K562 (cell line): ENCODE results near the gene LCE1E. TPM values are rescaled to one million over a fixed set of nuclear protein-coding genes. Genes with fewer than 3 reads are reported as not detected.

Experiments used
- ATAC-seq: fragments of 200-7000 bp; cut with Tn5 transposase; 3 replicates; pipeline ENCODE4 v1.9.1; 2020; ENCODE audit warnings: moderate library complexity
- BruUV-seq: library from RNA; stranded (reverse); fragments of 400-500 nt; replicated peaks from 2 replicates; lab custom pipeline; 2021; lab: Mats Ljungman, UMichigan
- CTCF ChIA-PET: fragments of 300-600 bp; formaldehyde crosslinking; extraction: SDS; loops from one replicate; lab custom pipeline; 2021; ENCODE audit warnings: low intra/inter-chr PET ratio; lab: Yijun Ruan, JAX
- POLR2A ChIA-PET: fragments of 300-600, 350-650 bp; sonication (Branson Sonifier 250); formaldehyde crosslinking; extraction: SDS; loops from one replicate; lab custom pipeline; 2021; ENCODE audit warnings: antibody characterized with exemption, inconsistent platforms; lab: Yijun Ruan, JAX
- DNase-seq, 4 experiments: peaks; one replicate each; pipeline versions ENCODE4 v3.0.0 to v3.0.0-alpha.2; 2011 to 2018; ENCODE audit warnings: low spot score in 3 of 4, mixed read lengths in 3 of 4; ENCODE audit errors: extremely low read depth in 1 of 4
- FAIRE-seq: peaks from 2 replicates; lab custom pipeline; 2011; peaks lifted over from hg19 to GRCh38; lab: Jason Lieb, UNC
- H2AFZ ChIP-seq: 2 replicates; pipeline ENCODE4 v1.6.0; 2011; ENCODE audit warnings: low read depth, low read length, control low read depth, inconsistent platforms
- H3K27ac ChIP-seq: fragments of 200-600 bp; 3 replicates; pipeline ENCODE4 v1.8.0; 2011; ENCODE audit warnings: low read depth, mild to moderate bottlenecking, control low read depth, inconsistent platforms, low read length, moderate library complexity, mixed read lengths; ENCODE audit errors: extremely low read depth
- H3K27me3 ChIP-seq, 2 experiments: fragments of 300-600 bp in 1 of 2; 2 replicates in 1 of 2; 3 replicates in 1 of 2; pipeline versions ENCODE4 v1.6.0 to v1.8.0; 2011; ENCODE audit warnings: inconsistent platforms in 2 of 2, low read length in 2 of 2, mild to moderate bottlenecking in 1 of 2, mixed read lengths in 1 of 2, moderate library complexity in 1 of 2; ENCODE audit not compliant: control insufficient read depth in 2 of 2, insufficient read depth in 2 of 2
- H3K36me3 ChIP-seq: fragments of 300-600 bp; 3 replicates; pipeline ENCODE4 v1.8.0; 2011; ENCODE audit warnings: mild to moderate bottlenecking, low read length, inconsistent platforms; ENCODE audit not compliant: control insufficient read depth, insufficient read depth
- H3K4me1 ChIP-seq, 2 experiments: fragments of 200-600 bp in 1 of 2; replicated peaks in 1 of 2; 2 replicates in 1 of 2; 3 replicates in 1 of 2; pipeline versions ENCODE4 v1.5.1 to v1.8.0; 2011; ENCODE audit warnings: inconsistent platforms in 2 of 2, low read length in 2 of 2, mild to moderate bottlenecking in 1 of 2, mixed read lengths in 1 of 2, moderate library complexity in 1 of 2; ENCODE audit not compliant: control insufficient read depth in 2 of 2, insufficient read depth in 2 of 2
- H3K4me2 ChIP-seq: 2 replicates; pipeline ENCODE4 v1.6.1; 2011; ENCODE audit warnings: low read length, control low read depth, inconsistent platforms, mixed read lengths; ENCODE audit not compliant: insufficient read depth
- H3K4me3 ChIP-seq: fragments of 200-600 bp; sonication (generic), shearing (Covaris generic); 2 replicates; pipeline ENCODE4 v1.5.1; 2016; ENCODE audit warnings: control low read depth, inconsistent platforms
- H3K79me2 ChIP-seq: fragments of 200-600 bp; 3 replicates; pipeline ENCODE4 v1.8.0; 2011; ENCODE audit warnings: low read length, inconsistent platforms; ENCODE audit not compliant: control insufficient read depth, insufficient read depth
- H3K9ac ChIP-seq, 2 experiments: 2 replicates each; pipeline versions ENCODE4 v1.6.0 to v1.6.1; 2011; ENCODE audit warnings: low read depth in 2 of 2, low read length in 2 of 2, control low read depth in 1 of 2, inconsistent platforms in 1 of 2, mild to moderate bottlenecking in 1 of 2, mixed read lengths in 1 of 2; ENCODE audit not compliant: insufficient read depth in 1 of 2
- H3K9me1 ChIP-seq: one replicate; pipeline ENCODE4 v1.6.0; 2011; ENCODE audit warnings: inconsistent platforms, mild to moderate bottlenecking, low read length, moderate library complexity; ENCODE audit not compliant: control insufficient read depth, insufficient read depth
- H3K9me3 ChIP-seq: replicated peaks from 2 replicates; pipeline ENCODE4 v1.5.1; 2011; ENCODE audit warnings: low read depth, low read length, inconsistent platforms; ENCODE audit not compliant: control insufficient read depth, insufficient read depth
- H4K20me1 ChIP-seq: replicated peaks from 2 replicates; pipeline ENCODE4 v1.6.1; 2011; ENCODE audit warnings: low read length, inconsistent platforms, mixed read lengths; ENCODE audit not compliant: control insufficient read depth, insufficient read depth
- FOXK2 ChIP-seq, 2 experiments: fragments of 450-650 bp; IDR thresholded peaks in 1 of 2; conservative IDR thresholded peaks in 1 of 2; 2 replicates each; pipeline ENCODE4 v1.6.1; 2016; ENCODE audit warnings: low read depth in 2 of 2, mild to moderate bottlenecking in 1 of 2
- LEF1 ChIP-seq: fragments of 450-650 bp; IDR thresholded peaks from 2 replicates; pipeline ENCODE4 v1.6.1; 2016; ENCODE audit warnings: mild to moderate bottlenecking
- RB1 ChIP-seq: fragments of 450-650 bp; IDR thresholded peaks from 2 replicates; pipeline ENCODE4 v1.6.1; 2017; ENCODE audit warnings: low read depth, mild to moderate bottlenecking
- RCOR1 ChIP-seq, 2 experiments: IDR thresholded peaks; 2 replicates each; pipeline ENCODE4 v1.6.1; 2012; ENCODE audit warnings: low read depth in 2 of 2, low read length in 2 of 2, borderline replicate concordance in 1 of 2, improper control_type of control experiment in 1 of 2
- SP2 ChIP-seq: IDR thresholded peaks from 2 replicates; pipeline ENCODE4 v1.6.1; 2011; ENCODE audit warnings: mild to moderate bottlenecking, low read depth, low read length, moderate library complexity; ENCODE audit not compliant: poor library complexity, severe bottlenecking; ENCODE audit errors: extremely low read depth
- TAF15 ChIP-seq: fragments of 200-400 bp; formaldehyde crosslinking; IDR thresholded peaks from 2 replicates; pipeline ENCODE4 v1.6.1; 2017; ENCODE audit warnings: mild to moderate bottlenecking, low read depth, low read length, moderate library complexity
- TAF9B ChIP-seq: fragments of 450-650 bp; IDR thresholded peaks from 2 replicates; pipeline ENCODE4 v1.6.1; 2018; ENCODE audit warnings: mild to moderate bottlenecking; ENCODE audit not compliant: partially characterized antibody
- U2AF1 ChIP-seq: fragments of 200-400 bp; formaldehyde crosslinking; optimal IDR thresholded peaks from 2 replicates; pipeline ENCODE3; 2017; ENCODE audit warnings: mild to moderate bottlenecking, low read depth, low read length, moderate library complexity
- WHSC1 ChIP-seq: IDR thresholded peaks from one replicate; pipeline ENCODE4 v1.6.1; 2012; ENCODE audit warnings: low read length, control low read depth, inconsistent platforms
- ZEB2 ChIP-seq: fragments of 450-650 bp; IDR thresholded peaks from 2 replicates; pipeline ENCODE4 v1.6.1; 2016
- ZNF354B ChIP-seq: fragments of 250-450 bp; sonication (Bioruptor Pico); IDR thresholded peaks from 2 replicates; pipeline ENCODE4 v1.4.0; 2020
- ZNF41 ChIP-seq: fragments of 250-450 bp; sonication (Bioruptor Pico); conservative IDR thresholded peaks from 2 replicates; pipeline ENCODE4 v1.4.0; 2020; ENCODE audit warnings: mild to moderate bottlenecking
- WGBS: fragments of 100-300 bp; shearing (Covaris generic); methylation state at CpG from one replicate; pipeline ENCODE4 v1.1.6; 2016; ENCODE audit warnings: low coverage, mixed read lengths; ENCODE audit not compliant: insufficient coverage; ENCODE audit errors: missing lambda C conversion rate; 5-methylcytosine and 5-hydroxymethylcytosine counted together
- in situ Hi-C: fragments of 300-500 bp; cut with MboI; formaldehyde crosslinking; loops from 4 replicates; pipeline ENCODE4 v1.15.0; 2018; ENCODE audit warnings: inconsistent platforms, mixed read lengths
- intact Hi-C: fragments of 100-400 bp; cut with micrococcal nuclease; formaldehyde crosslinking; loops from 2 replicates; pipeline ENCODE4 v1.14.2; 2022
- polyA plus RNA-seq, 8 experiments: library from polyadenylated mRNA; depleted of rRNA in 4 of 8; stranded (reverse) in 5 of 8; unstranded in 3 of 8; fragments of >200 nt; fragmentation: Nextera tagmentation in 2 of 8; fragmentation: Illumina TruSeq in 1 of 8; extraction: Ambion mirVana in 2 of 8; extraction: Trizol in 1 of 8; gene quantifications; 2 replicates each; pipeline versions ENCODE4 v1.2.1 to v1.2.3, GENCODE V29; 2011 to 2014; ENCODE audit warnings: inconsistent platforms in 1 of 8, missing spikeins in 1 of 8
- total RNA-seq, 7 experiments: library from RNA; depleted of rRNA in 6 of 7; stranded (reverse); fragments of >200 nt in 6 of 7; fragmentation: Illumina TruSeq in 2 of 7; extraction: Trizol in 2 of 7; gene quantifications; 2 replicates each; pipeline versions ENCODE4 v1.2.1 to v1.2.3, GENCODE V29; 2011 to 2021; ENCODE audit warnings: low replicate concordance in 1 of 7
- TF ChIP-seq, protein P1 (sequence below), 3 experiments: fragments of 200-800 bp in 1 of 3; fragments of 250-450 bp in 1 of 3; fragments of 450-650 bp in 1 of 3; sonication (Bioruptor Pico) in 1 of 3; sonication (Bioruptor generic) in 1 of 3; formaldehyde crosslinking in 1 of 3; IDR thresholded peaks; 2 replicates each; pipeline versions ENCODE4 v1.6.1 to v1.8.0; 2016 to 2022; ENCODE audit warnings: mild to moderate bottlenecking in 2 of 3, missing genetic modification characterization in 2 of 3, missing compliant biosample characterization in 1 of 3, moderate library complexity in 1 of 3

The LCE1E gene
- total and polyA plus RNA-seq, 9 of the 15 experiments (the other 6 are each of a cell fraction or from before 2014, with no cell fraction given), result not detected

DNA sequence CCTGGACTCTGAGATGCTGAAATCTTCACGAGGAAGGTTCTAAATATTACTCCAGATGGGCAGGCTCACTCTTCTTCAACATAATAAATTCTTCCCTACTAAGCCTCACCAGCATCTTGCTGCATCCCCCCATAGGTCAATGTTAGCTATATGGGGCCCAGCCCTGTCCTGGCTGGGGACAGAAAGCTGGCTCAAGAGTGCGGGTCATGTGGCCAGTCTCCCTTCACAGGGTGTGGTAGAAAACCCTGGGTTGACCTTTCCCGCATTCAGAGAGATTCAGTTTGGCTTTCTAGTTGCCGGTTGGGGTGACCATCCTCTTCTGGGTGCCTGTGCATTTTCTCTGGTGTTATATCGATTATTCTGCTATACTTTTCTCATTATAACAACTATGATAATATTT, 48.1 kb upstream of the LCE1E start:
- no peaks in the 10 kb centered on the region for H3K9me1 ChIP-seq
- CTCF ChIA-PET, result no interaction called here
- no peak overlapping the region for H2AFZ ChIP-seq
- H4K20me1 ChIP-seq, result no peaks in the 10 kb centered on the region
- POLR2A ChIA-PET, result no interaction called here
- intact Hi-C loops, result no loop called here
- TF ChIP-seq WHSC1 (no peak), ZEB2 (no peak), SP2 (no peak), RCOR1 (IDR thresholded peaks at IDR 0.05; ENCODE audit: borderline replicate concordance in 1 of 2, low read depth in 2 of 2, low read length in 2 of 2) (no peak), TAF9B (no peak), TAF15 (no peak), FOXK2 (conservative IDR thresholded peaks at IDR 0.05 in 1 of 2, IDR thresholded peaks at IDR 0.05 in 1 of 2; ENCODE audit: low read depth in 2 of 2) (no peak), ZNF354B (CRISPR knock-in tag) (no peak), U2AF1 (no peak), ZNF41 (no peak), LEF1 (no peak), RB1 (no peak)
- TF ChIP-seq, protein P1, sequence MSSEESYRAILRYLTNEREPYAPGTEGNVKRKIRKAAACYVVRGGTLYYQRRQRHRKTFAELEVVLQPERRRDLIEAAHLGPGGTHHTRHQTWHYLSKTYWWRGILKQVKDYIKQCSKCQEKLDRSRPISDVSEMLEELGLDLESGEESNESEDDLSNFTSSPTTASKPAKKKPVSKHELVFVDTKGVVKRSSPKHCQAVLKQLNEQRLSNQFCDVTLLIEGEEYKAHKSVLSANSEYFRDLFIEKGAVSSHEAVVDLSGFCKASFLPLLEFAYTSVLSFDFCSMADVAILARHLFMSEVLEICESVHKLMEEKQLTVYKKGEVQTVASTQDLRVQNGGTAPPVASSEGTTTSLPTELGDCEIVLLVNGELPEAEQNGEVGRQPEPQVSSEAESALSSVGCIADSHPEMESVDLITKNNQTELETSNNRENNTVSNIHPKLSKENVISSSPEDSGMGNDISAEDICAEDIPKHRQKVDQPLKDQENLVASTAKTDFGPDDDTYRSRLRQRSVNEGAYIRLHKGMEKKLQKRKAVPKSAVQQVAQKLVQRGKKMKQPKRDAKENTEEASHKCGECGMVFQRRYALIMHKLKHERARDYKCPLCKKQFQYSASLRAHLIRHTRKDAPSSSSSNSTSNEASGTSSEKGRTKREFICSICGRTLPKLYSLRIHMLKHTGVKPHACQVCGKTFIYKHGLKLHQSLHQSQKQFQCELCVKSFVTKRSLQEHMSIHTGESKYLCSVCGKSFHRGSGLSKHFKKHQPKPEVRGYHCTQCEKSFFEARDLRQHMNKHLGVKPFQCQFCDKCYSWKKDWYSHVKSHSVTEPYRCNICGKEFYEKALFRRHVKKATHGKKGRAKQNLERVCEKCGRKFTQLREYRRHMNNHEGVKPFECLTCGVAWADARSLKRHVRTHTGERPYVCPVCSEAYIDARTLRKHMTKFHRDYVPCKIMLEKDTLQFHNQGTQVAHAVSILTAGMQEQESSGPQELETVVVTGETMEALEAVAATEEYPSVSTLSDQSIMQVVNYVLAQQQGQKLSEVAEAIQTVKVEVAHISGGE (CRISPR knock-in tag; IDR thresholded peaks at IDR 0.05), result no peak
- TF ChIP-seq, all 486 proteins: peak for 0
- Histone ChIP-seq H3K27me3 (no peaks in the 10 kb centered on the region), H3K4me1 (no peaks in the 10 kb centered on the region), H3K9me3 (no peaks in the 10 kb centered on the region), H3K4me2 (no peak overlapping the region), H3K9ac (no peak overlapping the region), H3K4me3 (no peak overlapping the region), H3K27ac (no peak overlapping the region), H3K79me2 (no peaks in the 10 kb centered on the region), H3K36me3 (no peaks in the 10 kb centered on the region)
- 1% methylated on average over 5 of the region's 5 CpGs for WGBS
- no peak for ATAC-seq
- FAIRE-seq, result no peak
- BruUV-seq, result no TSS peak
- in situ Hi-C loops, result no loop called here
- DNase-seq, result no peak
